HG02938 (cell line): ENCODE data around the gene COL6A1.
"Not testable (repeated sequence)": the region's sequence is repeated elsewhere in the genome, so short reads cannot be mapped to it uniquely, and the experiment has no call there.

Source experiments
- ATAC-seq: cut with Tn5 transposase; IDR thresholded peaks from one replicate; pipeline ENCODE4 v1.9.1; 2021; ENCODE audit warnings: mild to moderate bottlenecking, moderate library complexity; ENCODE audit not compliant: unreplicated experiment

The COL6A1 gene

GRCh38 chr21:46005481-46005881 is 23.9 kb downstream of the COL6A1 start:
- ATAC-seq = no peak

GRCh38 chr21:46005894-46006546 is 24.4 kb downstream of the COL6A1 start:
- ATAC-seq = not testable (repeated sequence)

DNA sequence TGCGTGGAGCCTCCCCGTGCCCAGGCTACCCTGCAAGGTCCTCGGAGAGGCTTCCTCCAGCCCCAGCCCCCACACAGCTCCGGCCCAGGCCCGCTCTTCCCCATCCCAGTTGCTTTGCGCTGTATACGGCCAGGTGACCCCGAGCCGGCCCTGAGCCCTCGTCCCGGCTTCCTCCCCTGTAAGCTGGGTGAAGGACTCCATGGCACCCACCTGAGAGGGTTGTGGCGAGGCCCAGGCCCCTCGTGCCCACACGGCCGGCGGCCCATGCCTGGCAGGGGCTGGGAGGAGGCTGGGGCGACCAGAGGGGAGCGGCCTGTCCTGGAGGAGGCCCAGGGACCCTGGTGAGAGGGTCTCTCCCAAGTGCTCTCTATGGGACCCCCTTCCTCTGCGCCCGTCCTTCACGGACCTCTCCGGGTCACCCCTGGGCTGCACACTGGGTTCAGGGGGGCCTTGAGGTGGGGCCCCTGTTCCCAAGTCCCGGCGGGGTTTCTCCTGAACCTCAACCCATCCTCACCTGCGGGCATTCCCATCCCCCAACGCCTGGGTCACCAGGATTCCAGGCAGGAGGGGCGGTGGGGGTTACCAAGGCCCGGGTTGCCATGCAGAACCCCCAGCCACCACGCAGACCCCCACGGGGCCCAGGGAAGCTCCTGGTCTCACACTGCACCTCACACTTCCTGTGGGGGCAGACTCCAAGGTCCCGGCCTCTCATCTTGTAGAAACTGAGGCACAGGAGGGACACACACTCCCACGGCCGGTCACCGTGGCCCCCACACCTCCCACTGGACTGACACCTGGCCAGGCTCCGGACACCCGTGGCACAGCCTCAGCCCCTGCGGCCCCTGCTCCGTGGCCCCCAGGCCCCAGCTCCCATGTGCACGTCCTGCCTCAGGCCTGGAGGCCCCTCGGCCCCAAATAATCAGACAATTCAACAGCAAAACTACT is 25.2 kb downstream of the COL6A1 start:
- ATAC-seq = no peak

DNA sequence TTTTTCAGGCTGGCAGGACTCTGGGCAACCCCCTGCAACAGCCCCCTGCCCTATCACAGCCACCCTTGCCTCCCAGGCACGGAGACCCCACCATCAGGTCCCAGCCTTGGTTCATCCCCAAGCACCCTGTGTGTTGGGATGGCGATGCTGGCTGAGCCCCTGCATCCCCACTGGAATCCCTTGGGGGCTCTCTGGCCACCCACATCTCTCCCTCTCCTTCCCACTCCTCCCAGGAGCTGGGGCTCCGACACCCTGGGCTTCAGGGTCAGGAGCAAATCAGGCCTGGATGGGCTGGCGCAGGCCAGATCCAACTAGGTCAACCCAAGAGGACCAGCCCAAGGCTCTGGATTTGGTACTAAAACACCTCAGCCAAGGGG is 25.9 kb downstream of the COL6A1 start:
- ATAC-seq = no peak

DNA sequence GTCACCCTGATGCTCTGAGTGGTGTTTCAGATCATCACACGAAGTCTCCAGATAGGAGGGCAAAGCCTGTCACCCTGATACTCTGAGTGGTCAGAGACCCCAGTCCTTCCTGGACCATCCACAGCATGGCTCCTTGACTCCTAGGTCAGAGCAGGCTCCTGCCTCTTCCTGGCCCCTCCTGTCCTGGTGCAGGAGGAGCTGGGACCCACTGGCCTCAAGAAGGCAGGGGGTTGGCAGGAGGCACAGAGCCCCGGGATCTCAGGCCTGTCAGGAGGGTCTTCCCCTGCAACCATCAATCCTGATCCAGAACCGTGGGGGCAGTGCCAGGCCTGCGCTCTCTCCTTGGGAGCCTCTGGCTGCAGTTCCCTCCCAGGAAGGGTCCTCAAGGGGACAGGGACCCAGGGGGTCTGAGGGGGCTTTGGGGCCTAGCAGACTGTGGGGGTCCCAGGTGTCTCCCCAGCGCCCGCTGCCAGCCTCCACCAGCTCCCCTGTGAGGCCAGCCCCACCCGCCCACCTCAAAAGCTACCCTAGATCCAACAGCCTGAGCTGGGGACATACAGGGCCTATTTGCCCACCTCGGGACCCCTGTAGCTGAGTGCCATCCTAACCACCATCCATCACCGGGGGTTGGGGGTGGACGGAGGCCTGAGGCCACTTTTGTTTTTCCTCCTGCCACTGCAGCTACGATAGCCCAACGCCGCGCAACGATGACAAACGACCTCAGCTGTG is 27.5 kb downstream of the COL6A1 start:
- no peak for ATAC-seq

GRCh38 chr21:46009951-46010705 is 28.6 kb downstream of the COL6A1 start:
- no peak for ATAC-seq

GRCh38 chr21:46011267-46011967 is 29.8 kb downstream of the COL6A1 start:
- ATAC-seq = no peak

GRCh38 chr21:46012154-46012553 is 30.6 kb downstream of the COL6A1 start:
- ATAC-seq = no peak

- ATAC-seq = no peak
Measured at GRCh38 chr21:46014828-46015227, 33.3 kb downstream of the COL6A1 start.

- no peak for ATAC-seq
Measured at GRCh38 chr21:46017148-46017547, 35.6 kb downstream of the COL6A1 start.

- no peak for ATAC-seq
Measured at GRCh38 chr21:46017695-46018094, 36.1 kb downstream of the COL6A1 start.

GRCh38 chr21:46018615-46019014 is 37.0 kb downstream of the COL6A1 start:
- ATAC-seq = no peak

DNA sequence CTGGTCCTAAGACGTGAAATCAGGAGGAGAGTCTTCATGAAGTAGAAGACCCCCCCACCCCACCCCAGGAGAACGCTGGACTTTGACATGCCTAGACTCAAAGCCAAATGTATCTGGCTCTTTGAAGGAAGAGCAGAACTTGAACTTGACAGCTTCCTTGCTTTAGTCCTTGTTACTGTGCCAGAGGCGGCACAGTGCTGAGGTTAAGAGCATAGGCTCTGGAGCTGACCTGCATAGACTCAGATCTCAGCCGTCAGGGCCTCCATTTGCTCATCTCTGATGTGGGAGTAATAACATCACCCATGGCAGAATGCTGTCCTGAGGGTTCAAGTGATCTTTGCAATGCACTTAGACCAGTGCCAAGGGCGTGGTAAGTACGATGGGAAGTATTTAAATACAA is 39.0 kb downstream of the COL6A1 start:
- ATAC-seq = no peak

DNA sequence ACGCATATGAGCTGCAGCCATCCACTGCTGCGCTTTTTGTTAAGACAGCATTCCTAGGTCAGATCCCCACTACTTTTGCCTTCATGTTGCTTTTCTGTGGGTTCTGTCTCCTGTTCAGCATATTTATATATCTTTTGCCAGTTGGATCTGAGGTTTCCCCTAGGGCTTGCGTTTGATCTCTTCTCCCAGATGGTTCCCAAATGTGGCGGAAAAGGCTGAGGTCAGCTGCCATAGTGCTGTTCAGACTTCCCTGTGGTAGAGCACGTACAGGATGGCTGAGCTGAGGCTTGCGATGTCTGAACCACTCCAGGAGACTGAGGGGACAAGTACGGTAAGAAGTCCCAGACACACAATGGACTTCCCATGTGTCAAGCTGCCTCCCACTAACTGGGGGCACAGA is 39.8 kb downstream of the COL6A1 start:
- ATAC-seq = no peak

DNA sequence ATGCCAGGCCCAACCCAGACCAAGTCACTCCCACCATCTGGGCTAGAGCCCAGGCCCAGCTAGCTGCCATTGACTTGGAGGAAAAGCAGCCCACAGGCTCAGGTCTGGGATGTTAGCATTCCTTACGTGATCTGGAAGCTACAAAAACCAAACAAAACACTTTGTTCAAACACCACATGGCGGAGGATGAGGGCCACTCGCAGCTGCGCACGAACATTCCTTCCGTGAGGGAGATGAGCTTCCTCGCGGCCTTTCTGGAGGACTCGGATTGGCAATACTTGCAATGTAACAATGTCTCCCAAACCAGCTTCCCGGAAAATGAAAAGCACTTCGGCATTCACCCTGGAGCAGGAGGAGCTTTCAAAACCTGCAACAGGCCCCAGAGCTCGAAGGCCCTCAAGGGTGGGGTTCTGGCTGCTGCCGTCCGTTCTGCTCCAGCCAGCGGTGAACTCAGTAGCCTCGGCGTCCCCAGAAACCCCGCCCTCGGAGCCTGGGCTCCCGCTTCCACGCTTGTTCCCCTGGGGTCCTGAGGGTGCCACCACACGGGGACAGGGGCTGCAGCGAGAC is 40.5 kb downstream of the COL6A1 start:
- ATAC-seq = no peak

GRCh38 chr21:46022551-46023525 is 41.3 kb downstream of the COL6A1 start:
- ATAC-seq = no peak

GRCh38 chr21:46023555-46023954 is 42.0 kb downstream of the COL6A1 start:
- no peak for ATAC-seq

DNA sequence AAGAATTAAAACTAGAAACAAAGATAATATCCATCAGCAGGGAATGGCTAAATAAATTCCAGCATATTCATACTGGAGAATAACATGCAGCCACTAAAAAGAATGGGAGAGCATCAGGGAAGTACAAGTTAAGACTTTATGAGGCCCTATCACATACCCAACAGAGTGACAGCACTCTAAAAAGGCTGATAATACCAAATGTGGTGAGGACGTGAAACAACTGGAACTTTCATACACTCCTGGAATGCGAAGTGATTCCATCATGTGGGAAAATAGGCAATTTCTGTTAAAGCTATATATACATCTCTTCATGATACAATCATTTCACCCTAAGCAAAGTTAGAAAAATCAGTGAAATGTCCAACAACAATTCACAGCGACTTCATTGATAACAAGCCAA is 42.6 kb downstream of the COL6A1 start:
- ATAC-seq = no peak
